Measurements from ENCODE around the gene RPL23.

The RPL23 gene

DNA sequence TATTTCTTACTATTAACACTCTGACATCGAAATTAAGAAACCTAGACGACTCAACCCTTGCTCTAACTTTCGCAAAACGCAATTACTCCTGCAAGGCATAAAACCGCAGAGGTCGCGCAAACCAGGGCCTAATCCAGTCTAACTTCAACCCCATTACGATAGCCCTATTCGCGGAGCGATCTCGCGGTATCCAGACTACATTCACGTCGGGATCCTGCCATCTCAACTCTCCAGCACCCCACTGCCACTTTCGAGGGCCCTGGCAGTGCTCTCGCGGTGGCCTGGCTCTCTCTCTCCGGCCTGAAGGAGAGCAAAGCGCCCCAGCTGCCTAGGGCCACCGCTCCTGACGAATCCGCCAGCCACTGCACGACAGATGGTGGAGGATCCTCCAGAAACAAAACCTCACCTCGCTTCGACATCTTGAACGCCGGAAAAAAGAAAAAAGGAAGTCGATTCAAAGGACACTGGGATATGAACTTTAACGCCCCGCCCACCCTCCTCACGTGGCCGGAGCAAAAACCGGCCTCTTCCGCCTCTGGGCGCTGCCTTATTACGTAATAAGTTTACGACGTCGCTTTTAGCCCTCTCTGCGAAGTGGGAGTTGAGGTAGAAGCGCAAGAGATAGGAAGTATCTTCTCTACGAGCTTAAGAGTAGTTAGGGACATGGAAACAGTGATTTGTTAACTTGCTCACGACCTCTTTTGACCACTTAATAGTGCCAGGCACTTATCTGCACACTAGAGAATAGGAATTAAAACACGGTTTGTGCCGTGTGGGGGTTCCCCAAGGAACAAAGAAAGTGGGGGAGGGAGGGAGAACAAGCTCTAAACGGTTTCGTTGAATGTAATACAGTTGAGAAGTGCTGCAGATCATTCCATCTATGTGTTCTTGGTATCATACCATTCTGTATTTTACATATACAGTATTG lies at the start of gene RPL23:
Gene RPL23 (minus strand): TSS at position 430 of the 928 bp plus-strand sequence. CDS start 11 bp downstream, at position 419.
- H3K27me3 ChIP-seq (ENCODE audit: control insufficient read depth in 1 of 2, insufficient read depth in 2 of 2, low read length in 2 of 2): no peaks in the 10 kb centered on the region
- H3K4me3 ChIP-seq (ENCODE audit: low read depth in 1 of 2, low read length in 2 of 2): peak within 1 kb of the TSS; percentile 81 to 98
- H3K27ac ChIP-seq (ENCODE audit: low read depth, low read length): peak within 1 kb of the TSS; percentile 94
- H3K9ac ChIP-seq (ENCODE audit: low read depth in 1 of 2, low read length in 2 of 2): peak within 1 kb of the TSS; percentile 86 to 93
- peaks cover 16 to 30% of the 10 kb centered on the region in 2 donors for H3K4me1 ChIP-seq (ENCODE audit: control insufficient read depth in 1 of 2, insufficient read depth in 2 of 2, low read length in 2 of 2)
- H3K36me3 ChIP-seq (ENCODE audit: control insufficient read depth in 1 of 2, insufficient read depth in 2 of 2, low read length in 2 of 2): peaks cover 20 to 41% of the 10 kb centered on the region in 2 donors
- H3K9me3 ChIP-seq (ENCODE audit: control insufficient read depth in 1 of 2, low read length in 2 of 2): no peaks in the 10 kb centered on the region

- Histone ChIP-seq H3K9me3 (ENCODE audit: control insufficient read depth in 1 of 2, low read length in 2 of 2) (no peaks in the 10 kb centered on the region), H3K9ac (ENCODE audit: low read depth in 1 of 2, low read length in 2 of 2) (no peak overlapping the region), H3K4me3 (ENCODE audit: low read depth in 1 of 2, low read length in 2 of 2) (no peak overlapping the region), H3K36me3 (ENCODE audit: control insufficient read depth in 1 of 2, insufficient read depth in 2 of 2, low read length in 2 of 2) (peaks cover 29 to 51% of the 10 kb centered on the region in 2 donors), H3K27ac (ENCODE audit: low read depth, low read length) (no peak overlapping the region), H3K4me1 (ENCODE audit: control insufficient read depth in 1 of 2, insufficient read depth in 2 of 2, low read length in 2 of 2) (peaks cover 44 to 45% of the 10 kb centered on the region in 2 donors), H3K27me3 (ENCODE audit: control insufficient read depth in 1 of 2, insufficient read depth in 2 of 2, low read length in 2 of 2) (no peaks in the 10 kb centered on the region)
Measured at GRCh38 chr17:38900978-38901656, 47.6 kb upstream of the RPL23 start.

- Histone ChIP-seq H3K4me3 (ENCODE audit: low read depth in 1 of 2, low read length in 2 of 2) (peak overlapping the region in 1 of 2 donors; percentile 55), H3K27ac (ENCODE audit: low read depth, low read length) (peak overlapping the region; percentile 17), H3K36me3 (ENCODE audit: control insufficient read depth in 1 of 2, insufficient read depth in 2 of 2, low read length in 2 of 2) (peaks cover 30 to 52% of the 10 kb centered on the region in 2 donors), H3K4me1 (ENCODE audit: control insufficient read depth in 1 of 2, insufficient read depth in 2 of 2, low read length in 2 of 2) (peaks cover 49% of the 10 kb centered on the region in 2 donors), H3K27me3 (ENCODE audit: control insufficient read depth in 1 of 2, insufficient read depth in 2 of 2, low read length in 2 of 2) (no peaks in the 10 kb centered on the region), H3K9me3 (ENCODE audit: control insufficient read depth in 1 of 2, low read length in 2 of 2) (no peaks in the 10 kb centered on the region), H3K9ac (ENCODE audit: low read depth in 1 of 2, low read length in 2 of 2) (peak overlapping the region in 1 of 2 donors; percentile 16)
Measured at GRCh38 chr17:38899421-38899820, 45.9 kb upstream of the RPL23 start.

DNA sequence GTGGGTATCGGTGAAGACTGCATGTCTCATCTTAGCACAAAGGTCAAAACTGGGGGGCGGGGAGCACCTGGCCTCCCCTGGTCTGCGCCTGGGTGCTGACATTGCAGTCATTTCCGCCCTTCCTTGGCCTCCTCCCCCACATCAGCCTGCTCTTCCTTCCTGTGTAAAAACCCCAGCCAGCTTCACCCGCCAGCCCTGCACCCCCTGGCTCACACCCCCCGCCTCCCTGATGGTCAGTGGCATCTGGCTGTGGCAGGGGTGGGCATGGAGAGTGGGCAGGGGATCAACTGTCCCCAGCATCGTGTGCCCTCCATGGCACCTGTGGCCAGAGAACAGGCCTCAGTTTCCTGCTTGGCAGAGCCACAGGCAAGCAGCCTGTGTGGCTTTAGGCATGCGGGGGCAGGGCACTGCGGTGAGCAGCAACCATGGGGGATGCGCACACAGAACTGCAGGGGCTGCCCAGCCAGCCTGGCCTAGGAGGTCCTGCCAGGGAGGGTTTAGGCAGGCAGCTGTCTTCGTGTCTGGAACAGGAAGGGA lies 45.4 kb upstream of the RPL23 start:
- peaks cover 28 to 50% of the 10 kb centered on the region in 2 donors for H3K36me3 ChIP-seq (ENCODE audit: control insufficient read depth in 1 of 2, insufficient read depth in 2 of 2, low read length in 2 of 2)
- H3K9ac ChIP-seq (ENCODE audit: low read depth in 1 of 2, low read length in 2 of 2): peak overlapping the region in 1 of 2 donors; percentile 16
- H3K27ac ChIP-seq (ENCODE audit: low read depth, low read length): peak overlapping the region; percentile 17
- H3K4me1 ChIP-seq (ENCODE audit: control insufficient read depth in 1 of 2, insufficient read depth in 2 of 2, low read length in 2 of 2): peaks cover 54% of the 10 kb centered on the region in 2 donors
- H3K4me3 ChIP-seq (ENCODE audit: low read depth in 1 of 2, low read length in 2 of 2): peak overlapping the region; percentile 55 to 62
- H3K9me3 ChIP-seq (ENCODE audit: control insufficient read depth in 1 of 2, low read length in 2 of 2): no peaks in the 10 kb centered on the region
- no peaks in the 10 kb centered on the region for H3K27me3 ChIP-seq (ENCODE audit: control insufficient read depth in 1 of 2, insufficient read depth in 2 of 2, low read length in 2 of 2)

DNA sequence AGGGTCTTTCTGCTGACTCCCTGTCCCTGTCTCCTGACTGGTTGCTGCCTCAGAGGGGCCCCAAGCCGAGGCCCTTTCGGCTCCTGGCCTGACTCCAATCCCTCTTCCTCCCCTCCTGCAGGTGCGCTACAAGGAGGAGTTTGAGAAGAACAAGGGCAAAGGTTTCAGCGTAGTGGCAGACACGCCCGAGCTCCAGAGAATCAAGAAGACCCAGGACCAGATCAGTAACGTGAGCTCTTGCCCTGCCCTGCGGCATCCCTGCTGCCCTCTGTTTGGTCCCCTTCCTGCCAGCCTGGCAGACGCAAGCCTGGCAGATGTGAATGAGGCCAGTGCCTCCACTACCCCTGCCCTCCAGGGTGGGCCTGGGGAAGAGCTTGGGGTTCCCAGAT lies 44.8 kb upstream of the RPL23 start:
- peaks cover 60% of the 10 kb centered on the region in 2 donors for H3K4me1 ChIP-seq (ENCODE audit: control insufficient read depth in 1 of 2, insufficient read depth in 2 of 2, low read length in 2 of 2)
- H3K36me3 ChIP-seq (ENCODE audit: control insufficient read depth in 1 of 2, insufficient read depth in 2 of 2, low read length in 2 of 2): peaks cover 28 to 48% of the 10 kb centered on the region in 2 donors
- H3K27me3 ChIP-seq (ENCODE audit: control insufficient read depth in 1 of 2, insufficient read depth in 2 of 2, low read length in 2 of 2): no peaks in the 10 kb centered on the region
- peak overlapping the region; percentile 55 to 62 for H3K4me3 ChIP-seq (ENCODE audit: low read depth in 1 of 2, low read length in 2 of 2)
- peak overlapping the region; percentile 7 to 37 for H3K9ac ChIP-seq (ENCODE audit: low read depth in 1 of 2, low read length in 2 of 2)
- peak overlapping the region; percentile 70 for H3K27ac ChIP-seq (ENCODE audit: low read depth, low read length)
- no peaks in the 10 kb centered on the region for H3K9me3 ChIP-seq (ENCODE audit: control insufficient read depth in 1 of 2, low read length in 2 of 2)

GRCh38 chr17:38897671-38898290 lies 44.3 kb upstream of the RPL23 start:
- no peaks in the 10 kb centered on the region for H3K9me3 ChIP-seq (ENCODE audit: control insufficient read depth in 1 of 2, low read length in 2 of 2)
- peak overlapping the region; percentile 70 for H3K27ac ChIP-seq (ENCODE audit: low read depth, low read length)
- H3K9ac ChIP-seq (ENCODE audit: low read depth in 1 of 2, low read length in 2 of 2): peak overlapping the region; percentile 7 to 37
- peak overlapping the region; percentile 55 to 62 for H3K4me3 ChIP-seq (ENCODE audit: low read depth in 1 of 2, low read length in 2 of 2)
- peaks cover 33 to 51% of the 10 kb centered on the region in 2 donors for H3K36me3 ChIP-seq (ENCODE audit: control insufficient read depth in 1 of 2, insufficient read depth in 2 of 2, low read length in 2 of 2)
- H3K27me3 ChIP-seq (ENCODE audit: control insufficient read depth in 1 of 2, insufficient read depth in 2 of 2, low read length in 2 of 2): no peaks in the 10 kb centered on the region
- H3K4me1 ChIP-seq (ENCODE audit: control insufficient read depth in 1 of 2, insufficient read depth in 2 of 2, low read length in 2 of 2): peaks cover 65% of the 10 kb centered on the region in 2 donors

DNA sequence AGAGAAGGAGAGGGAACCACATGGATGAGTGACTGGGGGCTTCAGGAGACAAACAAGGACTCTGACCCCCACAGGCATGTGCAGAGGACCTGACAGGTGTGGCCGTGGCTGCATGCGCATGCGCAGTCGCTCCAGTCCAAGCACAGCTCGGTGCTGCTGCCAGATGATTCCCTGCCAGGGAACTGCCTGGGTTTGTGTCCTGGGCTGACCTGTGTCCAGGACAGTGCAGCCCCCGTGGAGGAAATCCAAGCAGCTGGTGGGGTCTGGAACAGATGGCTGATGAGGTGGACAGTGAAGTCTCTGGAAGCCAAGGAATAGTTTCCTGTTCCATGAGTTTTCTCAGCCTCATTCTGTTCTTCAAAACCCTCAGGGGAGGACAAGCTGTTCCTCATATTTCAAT lies 43.7 kb upstream of the RPL23 start:
- peak overlapping the region; percentile 7 to 37 for H3K9ac ChIP-seq (ENCODE audit: low read depth in 1 of 2, low read length in 2 of 2)
- H3K27me3 ChIP-seq (ENCODE audit: control insufficient read depth in 1 of 2, insufficient read depth in 2 of 2, low read length in 2 of 2): no peaks in the 10 kb centered on the region
- H3K36me3 ChIP-seq (ENCODE audit: control insufficient read depth in 1 of 2, insufficient read depth in 2 of 2, low read length in 2 of 2): peaks cover 39 to 57% of the 10 kb centered on the region in 2 donors
- peak overlapping the region in 1 of 2 donors; percentile 55 for H3K4me3 ChIP-seq (ENCODE audit: low read depth in 1 of 2, low read length in 2 of 2)
- peak overlapping the region; percentile 36 for H3K27ac ChIP-seq (ENCODE audit: low read depth, low read length)
- peaks cover 67 to 71% of the 10 kb centered on the region in 2 donors for H3K4me1 ChIP-seq (ENCODE audit: control insufficient read depth in 1 of 2, insufficient read depth in 2 of 2, low read length in 2 of 2)
- H3K9me3 ChIP-seq (ENCODE audit: control insufficient read depth in 1 of 2, low read length in 2 of 2): no peaks in the 10 kb centered on the region

DNA sequence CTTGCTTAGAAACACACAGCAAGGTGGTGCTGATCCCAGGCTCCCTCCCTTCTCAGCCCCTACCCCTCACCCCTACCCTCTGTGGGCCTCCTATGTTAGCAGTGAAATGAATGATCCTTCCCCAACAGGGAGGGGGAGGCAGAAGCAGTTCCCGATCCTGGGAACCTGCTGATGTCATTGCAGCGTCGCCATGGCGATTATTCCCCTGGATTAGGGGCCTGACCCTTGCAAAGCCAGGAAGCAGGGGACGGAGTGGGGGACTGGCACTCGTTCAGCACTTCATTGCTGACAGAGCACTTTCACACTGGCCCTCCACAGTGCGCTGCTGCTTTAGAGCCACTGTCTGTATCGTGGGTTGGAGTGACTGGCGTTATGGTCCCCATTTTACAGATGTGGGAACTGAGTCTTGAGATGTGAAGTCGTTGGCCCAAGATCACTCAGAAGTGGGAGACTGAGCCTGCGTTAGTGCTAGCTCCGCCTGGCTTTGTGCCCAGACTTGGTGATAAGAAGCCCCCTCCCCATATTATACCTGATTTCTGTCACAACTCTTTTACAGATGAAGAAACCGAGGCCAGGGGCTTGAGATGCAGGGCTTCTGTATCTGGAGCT lies 42.9 kb upstream of the RPL23 start:
- Histone ChIP-seq H3K36me3 (ENCODE audit: control insufficient read depth in 1 of 2, insufficient read depth in 2 of 2, low read length in 2 of 2) (peaks cover 45 to 65% of the 10 kb centered on the region in 2 donors), H3K4me1 (ENCODE audit: control insufficient read depth in 1 of 2, insufficient read depth in 2 of 2, low read length in 2 of 2) (peaks cover 67 to 78% of the 10 kb centered on the region in 2 donors), H3K27me3 (ENCODE audit: control insufficient read depth in 1 of 2, insufficient read depth in 2 of 2, low read length in 2 of 2) (no peaks in the 10 kb centered on the region), H3K9ac (ENCODE audit: low read depth in 1 of 2, low read length in 2 of 2) (no peak overlapping the region), H3K4me3 (ENCODE audit: low read depth in 1 of 2, low read length in 2 of 2) (no peak overlapping the region), H3K9me3 (ENCODE audit: control insufficient read depth in 1 of 2, low read length in 2 of 2) (no peaks in the 10 kb centered on the region), H3K27ac (ENCODE audit: low read depth, low read length) (peak overlapping the region; percentile 5)

DNA sequence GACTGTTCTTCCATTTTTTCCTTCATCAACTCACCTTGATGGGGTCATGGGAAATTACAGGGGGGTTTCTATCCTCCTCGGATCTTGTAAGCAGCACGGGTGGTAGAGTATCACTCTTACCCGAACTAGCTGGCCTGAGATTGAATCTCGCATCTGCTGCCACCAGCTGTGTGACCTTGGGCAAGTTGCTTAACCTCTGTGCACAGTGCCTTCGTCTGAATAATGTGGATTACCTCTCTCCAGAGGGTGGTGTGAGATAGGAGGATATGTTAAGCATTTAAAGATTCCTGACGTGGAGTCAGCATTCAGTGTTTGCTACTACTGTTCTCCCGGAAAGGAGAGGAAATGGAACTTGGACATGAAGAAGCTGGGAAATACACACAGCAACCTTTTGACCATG lies 40.8 kb upstream of the RPL23 start:
- peaks cover 65 to 84% of the 10 kb centered on the region in 2 donors for H3K4me1 ChIP-seq (ENCODE audit: control insufficient read depth in 1 of 2, insufficient read depth in 2 of 2, low read length in 2 of 2)

More for the DNA sequence above, 40.8 kb upstream of the RPL23 start:
- Histone ChIP-seq H3K27ac (ENCODE audit: low read depth, low read length) (no peak overlapping the region), H3K9me3 (ENCODE audit: control insufficient read depth in 1 of 2, low read length in 2 of 2) (no peaks in the 10 kb centered on the region), H3K4me3 (ENCODE audit: low read depth in 1 of 2, low read length in 2 of 2) (no peak overlapping the region), H3K9ac (ENCODE audit: low read depth in 1 of 2, low read length in 2 of 2) (no peak overlapping the region), H3K27me3 (ENCODE audit: control insufficient read depth in 1 of 2, insufficient read depth in 2 of 2, low read length in 2 of 2) (no peaks in the 10 kb centered on the region), H3K36me3 (ENCODE audit: control insufficient read depth in 1 of 2, insufficient read depth in 2 of 2, low read length in 2 of 2) (peaks cover 59 to 68% of the 10 kb centered on the region in 2 donors)

All from duodenal mucosa (tissue), 2 donors.